Left kidney (tissue), 2 donors: Measurements from ENCODE around the gene DLG5. TPM values are rescaled to one million over a fixed set of nuclear protein-coding genes. Genes with fewer than 3 reads are reported as not detected.
A peak's percentile ranks its signal among the peaks of the same experiment; 100 is the strongest.

Experiments
- DNase-seq: peaks from one replicate; pipeline ENCODE4 v3.0.0-alpha.2; 2013
- polyA plus RNA-seq: library from polyadenylated mRNA; unstranded; fragments of 120-200 nt; gene quantifications from one replicate; pipeline ENCODE4 v1.2.1, GENCODE V29; 2013; ENCODE audit not compliant: insufficient read length

Gene DLG5
- polyA plus RNA-seq, 1 donor, result 51.4 TPM

DNA sequence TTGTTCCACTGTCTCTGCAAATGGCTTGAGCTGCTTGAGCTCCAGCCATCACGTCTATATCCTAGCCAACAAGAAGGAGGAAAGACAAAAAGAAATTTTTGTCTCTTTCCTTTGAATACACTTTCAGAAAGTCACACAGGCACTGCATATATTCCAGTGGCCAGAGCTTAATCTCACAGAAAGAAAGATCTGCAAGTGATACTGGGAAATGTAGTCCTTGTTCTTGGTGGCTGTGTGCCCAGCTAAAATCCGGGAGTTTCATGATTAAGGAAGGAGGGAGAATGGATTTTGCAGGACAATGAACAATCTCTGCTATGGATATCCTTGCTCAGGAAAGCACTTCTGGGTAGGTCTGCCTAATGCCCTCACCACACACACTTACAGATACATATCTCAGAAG lies 19.5 kb upstream of the DLG5 start:
- no peak for DNase-seq

DNA sequence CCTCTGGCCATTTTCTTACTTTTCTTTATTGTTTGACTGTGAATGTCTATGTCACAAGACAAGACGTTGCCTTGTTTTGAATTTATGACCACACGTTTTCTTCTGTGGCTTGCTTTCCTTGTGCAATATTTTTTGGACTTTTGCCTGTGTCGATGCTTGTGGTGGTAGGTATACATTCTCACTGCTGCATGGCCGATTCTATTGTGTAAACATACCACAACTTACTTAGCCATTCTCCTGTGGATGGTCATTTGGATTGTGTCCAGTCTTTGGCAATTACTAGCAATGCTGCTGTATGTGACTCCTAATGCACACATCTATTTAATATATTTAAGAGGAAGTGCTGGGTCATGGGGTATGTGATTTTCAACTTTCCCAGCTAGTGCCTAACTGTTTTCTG lies 18.0 kb upstream of the DLG5 start:
- no peak for DNase-seq

DNA sequence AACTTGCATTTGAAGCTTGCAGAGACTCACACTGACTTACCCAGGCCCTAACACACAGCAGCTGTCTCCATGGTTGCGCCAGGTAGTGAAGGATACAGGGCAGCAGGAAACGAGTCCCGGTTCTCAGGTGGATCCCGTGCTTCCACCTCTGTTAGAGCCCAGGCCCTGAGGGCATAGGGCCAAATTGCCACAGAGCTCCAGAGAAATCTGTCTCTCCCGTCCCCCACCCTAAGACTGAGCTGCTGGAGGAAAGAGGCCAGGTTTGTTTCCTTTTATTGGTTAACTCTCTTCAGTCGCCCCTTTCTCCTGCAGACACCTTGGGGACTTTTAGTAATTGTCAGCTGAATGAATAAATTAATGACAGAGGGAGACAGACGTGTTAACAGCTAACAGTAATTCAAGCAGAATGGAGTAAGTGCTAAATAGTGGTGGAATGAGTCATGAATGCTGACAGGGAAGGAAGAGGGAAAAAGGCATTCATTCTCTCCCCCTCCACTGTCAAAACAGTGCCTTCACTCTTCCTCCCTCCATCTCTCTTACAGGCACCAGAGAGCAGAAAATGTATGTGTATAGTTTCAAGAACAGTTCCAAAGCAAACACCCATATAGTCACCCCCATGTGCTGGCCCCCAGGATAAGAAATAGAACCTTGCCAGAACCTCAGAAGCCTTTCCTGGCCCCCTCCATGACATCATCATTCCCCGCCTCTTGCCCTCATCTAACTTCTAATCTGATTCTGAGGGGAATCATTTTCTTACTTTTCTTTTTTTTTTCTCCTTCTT lies 16.8 kb upstream of the DLG5 start:
- peak; percentile 53 for DNase-seq

DNA sequence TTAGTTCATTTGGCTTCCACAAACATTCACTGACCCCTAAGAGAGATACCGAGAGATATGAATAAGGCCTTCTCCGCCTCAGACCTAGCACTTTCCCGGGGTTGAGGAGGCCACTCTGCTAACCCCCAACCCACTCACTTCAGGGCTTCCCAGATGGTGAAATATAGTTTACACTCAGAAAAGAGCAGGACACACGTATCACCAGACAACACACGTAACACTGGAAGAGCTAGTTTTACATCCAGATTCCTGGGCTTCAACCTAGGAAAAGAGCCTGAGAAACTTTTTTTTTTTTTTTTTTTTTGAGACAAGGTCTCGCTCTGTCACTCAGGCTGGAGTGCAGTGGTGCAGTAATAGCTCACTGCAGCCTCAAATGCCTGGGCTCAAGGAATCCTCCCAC lies 15.2 kb upstream of the DLG5 start:
- no peak for DNase-seq

DNA sequence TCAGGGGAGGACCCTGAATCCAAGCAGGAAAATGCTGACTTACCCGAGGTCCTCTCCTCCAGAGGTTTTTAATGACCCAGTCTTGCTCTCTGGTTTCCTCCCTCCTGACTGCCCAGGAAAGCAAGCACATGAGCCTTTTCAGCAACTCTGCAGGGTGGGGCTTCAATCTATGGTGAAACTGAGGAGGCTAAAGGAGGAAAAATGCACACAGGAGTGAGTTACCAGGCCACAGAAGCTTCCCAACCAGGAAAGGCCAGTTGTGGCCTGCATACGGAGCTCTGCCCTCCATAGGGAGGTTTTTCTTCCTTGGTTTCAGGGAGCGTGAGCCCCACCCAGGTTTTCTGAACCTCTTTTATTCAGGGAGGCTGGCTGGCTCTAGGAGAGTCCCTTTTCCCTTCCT lies 14.1 kb upstream of the DLG5 start:
- no peak for DNase-seq

DNA sequence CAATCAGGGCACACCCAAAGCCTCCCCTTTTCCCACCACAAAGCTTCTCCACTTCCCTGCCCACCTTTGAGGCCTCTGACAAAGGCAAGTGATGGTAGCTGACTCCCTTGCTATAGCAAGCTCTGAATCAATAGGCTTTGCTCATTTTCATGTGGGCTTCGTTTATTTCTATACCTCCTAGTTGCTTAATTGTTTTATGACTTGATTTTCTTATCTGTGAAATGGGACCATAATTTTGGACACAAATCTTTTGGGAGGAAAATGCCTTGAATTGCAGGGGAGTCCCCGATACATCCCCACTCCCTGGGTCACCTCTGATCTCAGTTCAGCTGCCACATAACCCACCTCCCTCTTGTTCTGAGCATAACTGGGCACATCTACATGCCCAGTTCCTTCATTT lies 13.7 kb upstream of the DLG5 start:
- no peak for DNase-seq

DNA sequence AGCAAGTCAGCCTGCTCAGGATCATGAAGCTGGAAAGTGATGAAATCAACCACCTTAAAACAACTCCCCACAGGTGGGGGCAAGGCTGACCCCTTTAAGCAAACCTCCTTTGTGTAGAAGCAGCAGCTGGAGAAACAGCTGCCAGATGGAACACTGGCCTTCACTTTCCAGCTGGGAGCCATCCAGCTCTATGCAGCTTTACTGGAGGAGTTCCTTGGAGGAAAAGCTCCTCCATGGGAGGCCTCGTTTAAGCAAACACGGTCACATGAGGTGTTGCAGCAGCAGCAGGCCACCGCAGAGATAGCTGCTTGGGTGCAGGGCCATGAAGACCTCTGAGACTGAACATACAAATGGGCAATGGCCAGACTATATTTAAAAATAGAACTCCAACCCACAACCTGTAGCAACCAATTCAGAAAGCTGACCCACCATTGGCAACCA lies 13.0 kb upstream of the DLG5 start:
- peak; percentile 74 for DNase-seq

DNA sequence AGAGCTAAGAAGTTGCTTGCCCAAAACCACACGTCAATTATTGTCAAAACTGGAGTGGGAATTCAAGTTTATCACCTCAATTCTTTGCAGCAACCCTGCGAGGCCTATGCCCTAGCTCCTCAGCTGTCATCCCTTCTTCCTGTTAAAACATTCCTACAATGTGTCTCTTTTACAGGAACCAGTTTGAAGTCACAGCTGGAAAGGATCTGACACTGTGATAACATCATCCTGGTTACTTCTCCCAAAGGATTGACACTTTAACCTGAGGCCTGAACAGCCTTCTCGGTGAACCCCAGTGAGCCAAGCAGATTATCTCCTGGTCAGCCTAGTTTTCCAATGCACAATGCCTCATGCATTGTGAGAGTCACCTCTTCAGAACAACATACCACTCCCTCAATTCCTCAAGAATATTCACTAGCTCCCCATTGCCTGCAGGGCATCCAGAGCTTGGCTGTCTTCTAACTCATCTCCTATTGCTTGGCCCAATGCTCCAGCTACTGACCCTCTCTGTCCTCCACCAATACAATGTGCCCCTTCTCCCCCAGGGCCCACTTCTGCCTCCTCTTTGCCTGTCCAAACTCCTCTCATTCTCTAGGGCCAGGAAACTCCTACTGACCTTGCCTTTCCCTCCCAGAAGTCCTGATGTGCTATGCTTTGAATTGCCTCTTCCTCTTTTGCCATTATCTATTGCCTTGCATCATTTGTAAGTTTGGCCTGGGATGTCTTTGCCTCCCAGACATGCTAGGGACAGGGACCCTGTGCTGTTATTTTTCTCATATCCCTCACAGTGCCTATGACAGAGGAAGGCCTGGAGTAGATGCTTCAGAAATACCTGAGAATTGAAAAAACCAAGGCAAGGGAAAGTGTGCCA lies 10.4 kb upstream of the DLG5 start:
- no peak for DNase-seq

DNA sequence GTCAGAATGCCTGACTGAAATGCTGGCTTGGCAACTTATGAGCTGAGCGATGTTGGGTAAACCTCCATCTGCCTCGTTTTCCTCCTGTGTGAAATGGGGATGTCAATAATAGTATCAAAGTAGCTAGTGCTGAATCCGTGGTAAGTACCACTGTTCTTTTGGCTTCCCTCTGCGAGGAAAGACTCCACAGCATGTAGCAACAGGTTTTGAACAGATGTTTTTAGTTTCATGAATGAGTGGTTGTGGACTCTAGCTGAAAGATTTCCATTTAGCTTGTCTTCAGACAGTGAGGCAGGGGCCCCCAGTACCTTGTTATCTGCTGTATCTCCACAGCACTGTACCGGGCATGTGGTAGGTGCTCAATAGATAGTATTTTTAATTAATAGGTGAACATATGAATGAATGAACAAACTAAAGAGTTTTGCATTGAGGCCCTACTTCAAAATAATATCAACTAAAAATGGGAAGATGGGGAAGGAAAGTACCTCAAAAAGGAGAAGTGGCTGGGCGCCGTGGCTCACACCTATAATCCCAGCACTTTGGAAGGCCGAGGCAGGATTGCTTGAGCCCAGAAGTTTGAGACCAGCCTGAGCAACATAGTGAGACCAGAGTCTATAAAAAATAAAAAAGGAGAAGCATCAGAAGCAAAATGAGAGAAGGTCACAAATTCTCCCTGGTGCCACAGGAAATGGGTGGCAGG lies 5.6 kb upstream of the DLG5 start:
- no peak for DNase-seq

DNA sequence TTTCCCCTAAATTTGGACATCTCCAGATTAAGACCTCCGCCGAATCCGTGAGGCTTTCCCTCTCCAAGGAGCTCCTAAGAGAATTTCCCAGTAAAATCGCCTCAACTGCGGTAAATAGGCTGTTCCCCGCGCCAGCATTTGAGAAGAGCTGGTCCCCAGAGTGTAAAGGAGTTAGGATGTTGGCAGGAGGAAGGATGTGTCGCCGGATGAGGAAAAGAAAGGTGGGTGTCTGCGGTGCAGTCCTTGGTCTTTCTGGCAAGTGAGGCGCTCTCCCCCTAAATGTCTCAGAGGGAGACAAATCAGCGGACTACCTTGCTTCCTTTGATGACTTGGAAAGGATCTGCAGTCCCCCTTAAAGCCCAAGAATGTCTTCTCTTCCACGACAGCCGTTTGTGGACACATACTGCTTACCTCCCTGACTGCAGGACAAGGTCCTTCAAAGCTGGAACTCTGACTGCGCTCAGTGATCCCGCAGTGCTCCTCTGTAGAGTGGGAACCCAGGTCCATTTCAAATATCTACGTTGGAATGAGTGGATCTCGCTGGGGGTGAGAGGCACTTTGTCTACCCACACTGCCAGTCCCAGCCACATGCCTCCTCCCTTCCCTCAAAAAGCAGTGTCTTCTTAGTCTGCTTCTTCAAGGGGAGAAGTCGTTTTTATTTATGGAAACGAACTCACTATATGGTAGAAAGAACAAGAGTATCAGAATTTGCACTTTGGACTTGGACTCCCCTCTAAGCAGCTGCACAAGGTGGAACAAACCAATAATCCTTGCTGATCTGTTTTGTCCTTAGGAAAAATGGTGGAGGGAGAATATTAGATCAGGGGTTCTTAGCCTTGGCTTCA lies 1.1 kb upstream of the DLG5 start:
- no peak for DNase-seq

DNA sequence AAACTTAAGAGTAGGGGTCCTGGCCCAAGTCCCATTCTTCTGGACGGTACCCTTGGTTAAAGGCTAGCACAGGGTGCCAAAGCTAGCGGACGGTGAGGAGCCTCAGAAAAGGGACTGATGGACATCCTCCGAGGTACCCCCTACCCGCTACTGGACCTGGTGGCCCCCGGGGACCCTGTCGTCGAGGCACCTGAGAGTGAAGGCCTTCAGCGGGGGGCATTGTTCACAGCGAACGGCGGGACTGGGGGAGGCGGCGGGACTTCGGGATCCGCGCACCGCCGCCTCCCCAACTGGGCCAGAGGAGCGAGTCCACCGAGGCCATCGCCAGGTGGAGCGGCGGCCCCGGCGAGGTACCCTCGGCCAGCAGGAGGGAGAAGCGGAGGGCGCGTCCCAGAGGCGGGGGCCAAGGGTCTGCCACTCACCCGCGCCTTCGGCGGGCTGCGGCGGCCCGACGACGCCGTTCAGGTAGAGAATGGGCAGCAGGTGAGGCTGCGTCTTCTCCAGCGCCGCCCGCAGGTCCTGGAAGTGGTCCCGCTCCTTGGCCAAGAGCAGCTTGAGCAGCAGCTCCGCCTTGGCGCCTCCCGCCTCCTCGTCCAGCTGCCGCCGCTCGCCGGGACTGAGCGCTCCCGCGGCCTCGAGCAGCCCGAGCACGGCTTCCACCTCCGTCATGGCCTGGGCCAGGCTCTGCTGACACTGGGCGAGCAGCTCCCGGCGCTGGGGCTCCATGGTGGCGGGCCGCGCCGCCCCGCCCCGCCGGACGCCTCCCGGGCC lies 575 bp downstream of the DLG5 start:
- DNase-seq, result no peak

DNA sequence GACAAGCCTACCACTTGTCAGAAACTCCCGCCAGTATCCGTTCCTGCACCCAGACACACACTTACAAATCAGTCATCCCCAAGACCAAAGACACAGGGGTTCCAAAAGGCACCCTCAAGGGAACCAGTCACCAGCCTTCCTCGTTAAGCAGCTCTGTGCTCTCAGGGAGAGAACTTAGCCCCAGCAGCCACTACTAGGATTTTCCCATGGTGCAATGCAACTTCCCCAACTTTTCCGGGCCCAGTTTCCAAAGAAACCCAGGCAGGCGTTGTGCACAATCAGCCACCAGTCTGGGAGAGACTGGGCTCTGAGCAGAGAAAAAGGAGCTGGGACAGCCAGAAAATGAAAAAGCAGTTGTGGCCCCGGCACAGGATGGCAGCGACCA lies 1.2 kb downstream of the DLG5 start:
- no peak for DNase-seq

DNA sequence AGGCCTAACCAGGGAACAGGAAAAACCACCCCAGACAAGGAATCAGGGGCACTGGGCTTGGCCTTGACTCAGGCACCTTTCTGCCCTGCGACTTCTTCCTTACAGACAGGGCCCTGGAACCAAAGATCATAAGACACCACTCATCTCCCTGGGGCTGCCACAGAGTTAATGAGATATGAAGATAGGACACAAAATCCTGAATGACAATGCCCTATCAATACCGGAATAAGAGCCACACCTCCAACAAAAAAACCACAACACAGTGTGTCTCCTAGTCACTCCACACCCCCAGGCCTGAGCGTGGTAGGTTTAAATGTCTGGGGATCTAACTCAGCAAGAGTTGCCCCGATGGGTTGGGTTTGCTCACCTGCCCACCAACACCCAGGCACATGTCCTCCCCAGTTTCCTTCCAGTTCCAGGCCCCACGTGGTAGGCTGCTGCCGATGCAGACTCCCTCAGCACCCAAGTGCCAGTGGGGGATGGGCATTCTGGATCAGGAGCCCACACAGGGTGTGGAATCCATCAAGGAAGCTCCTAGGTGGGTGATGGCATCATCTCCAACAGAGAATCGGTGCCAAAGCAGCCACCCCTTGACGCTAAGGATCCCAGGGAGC lies 3.9 kb downstream of the DLG5 start:
- DNase-seq, result no peak

DNA sequence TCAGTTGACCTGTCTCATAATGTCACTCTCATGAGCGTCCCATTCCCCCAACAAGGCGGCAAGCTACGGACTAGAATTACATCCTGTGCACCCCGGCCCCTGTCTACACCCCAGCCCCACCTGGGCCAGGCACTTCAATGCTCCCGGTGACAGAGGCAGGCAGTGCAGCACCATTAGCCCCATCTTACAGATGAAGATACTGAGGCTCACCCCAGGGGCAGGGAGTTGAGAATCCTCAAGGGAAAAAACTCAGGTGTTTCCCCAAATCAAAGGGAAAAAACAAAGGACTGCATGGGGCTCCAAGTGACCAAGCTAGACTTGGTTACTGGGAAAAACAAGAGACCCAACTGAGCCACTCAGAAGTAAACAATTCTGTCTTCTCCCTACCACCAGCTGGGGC lies 4.5 kb downstream of the DLG5 start:
- no peak for DNase-seq

DNA sequence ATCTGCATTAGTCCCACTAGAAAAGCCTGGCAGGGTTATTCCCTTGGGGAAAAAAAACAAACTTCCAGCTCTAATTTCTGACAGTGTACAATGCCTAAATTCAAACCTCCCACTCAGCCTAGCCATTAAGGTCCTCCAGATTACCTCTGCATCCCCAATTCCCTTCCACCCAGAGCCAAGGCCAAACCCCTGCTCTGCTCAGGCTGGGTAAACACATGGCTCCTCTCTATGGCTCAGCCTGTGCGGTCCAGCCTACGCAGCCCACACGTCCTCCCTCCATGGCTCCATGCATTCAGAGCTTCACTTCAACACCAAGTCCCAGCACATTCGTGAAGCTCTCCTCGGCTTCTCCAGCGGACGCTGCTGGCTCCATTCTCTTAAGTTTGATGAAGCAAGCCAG lies 5.2 kb downstream of the DLG5 start:
- DNase-seq, result no peak

DNA sequence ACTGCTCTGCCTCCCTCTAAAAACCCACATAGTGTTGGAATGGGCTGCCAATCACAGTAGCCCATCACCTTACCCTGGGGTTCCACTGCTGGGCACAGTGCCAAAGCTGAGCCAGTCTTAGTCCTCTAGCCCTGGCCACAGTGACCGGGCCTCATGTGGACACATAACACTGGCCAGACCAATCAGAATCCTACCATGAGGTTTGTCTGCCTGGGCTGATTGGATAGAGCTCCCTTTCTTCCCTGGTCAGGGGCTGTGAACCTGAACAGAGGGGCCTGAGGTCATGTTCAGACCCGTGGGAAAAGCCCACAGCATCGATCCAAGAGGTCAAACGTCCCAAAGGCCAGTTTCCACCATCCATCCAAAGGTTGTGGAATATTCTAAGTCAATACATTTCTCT lies 6.1 kb downstream of the DLG5 start:
- no peak for DNase-seq

DNA sequence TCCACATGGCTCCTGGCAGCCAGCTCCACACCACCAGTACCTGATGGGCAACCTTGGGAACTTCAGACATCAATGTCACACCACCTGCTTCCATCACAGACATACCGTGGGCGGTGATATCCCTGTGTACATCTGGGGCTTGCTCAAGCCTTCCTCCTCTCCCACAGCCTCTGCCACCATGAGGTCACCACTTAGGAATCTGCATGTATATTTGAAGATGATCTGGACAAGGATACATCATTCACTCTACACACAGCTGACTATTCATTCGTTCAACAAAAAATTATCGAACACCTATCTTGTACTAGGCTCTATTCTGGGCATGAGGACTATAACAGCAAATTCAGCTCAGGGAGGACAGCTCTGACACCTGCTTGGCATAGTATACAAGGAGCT lies 6.8 kb downstream of the DLG5 start:
- DNase-seq, result no peak

DNA sequence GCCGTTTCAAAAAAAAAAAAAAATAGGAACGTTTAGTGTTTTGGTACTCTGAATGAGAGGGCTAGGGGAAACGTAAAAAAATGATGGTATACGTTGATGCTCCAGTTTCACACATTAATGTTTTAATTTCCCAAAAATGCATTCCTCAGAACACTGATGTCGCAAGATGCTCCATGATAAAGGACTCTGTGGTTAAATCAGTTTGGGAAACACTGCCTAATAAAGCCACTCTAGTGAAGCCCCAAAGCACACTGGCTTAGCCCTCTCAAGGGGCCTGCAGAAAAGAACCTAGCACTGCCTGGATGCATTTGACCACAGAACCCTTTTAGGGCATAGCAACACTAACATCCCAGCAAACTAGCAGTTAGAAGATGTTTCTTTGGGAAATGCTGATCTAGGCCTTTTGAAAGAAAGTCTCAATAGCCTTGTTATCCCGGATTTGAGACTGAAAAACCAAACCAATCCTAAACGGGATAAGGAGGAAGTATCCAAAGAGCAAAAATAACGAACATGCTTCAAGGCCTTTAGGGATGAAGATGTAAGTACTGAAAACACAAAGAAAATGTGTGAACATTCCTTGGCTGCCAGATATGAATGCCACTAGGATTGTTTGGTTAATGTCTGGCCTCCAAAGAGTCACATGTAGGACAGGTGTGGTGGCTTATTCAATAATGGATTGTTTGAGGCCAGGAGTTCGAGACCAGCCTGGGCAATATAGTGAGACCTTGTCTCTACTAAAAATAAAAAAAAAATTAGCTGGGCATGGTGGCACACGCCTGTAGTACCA lies 11.0 kb downstream of the DLG5 start:
- DNase-seq, result no peak

DNA sequence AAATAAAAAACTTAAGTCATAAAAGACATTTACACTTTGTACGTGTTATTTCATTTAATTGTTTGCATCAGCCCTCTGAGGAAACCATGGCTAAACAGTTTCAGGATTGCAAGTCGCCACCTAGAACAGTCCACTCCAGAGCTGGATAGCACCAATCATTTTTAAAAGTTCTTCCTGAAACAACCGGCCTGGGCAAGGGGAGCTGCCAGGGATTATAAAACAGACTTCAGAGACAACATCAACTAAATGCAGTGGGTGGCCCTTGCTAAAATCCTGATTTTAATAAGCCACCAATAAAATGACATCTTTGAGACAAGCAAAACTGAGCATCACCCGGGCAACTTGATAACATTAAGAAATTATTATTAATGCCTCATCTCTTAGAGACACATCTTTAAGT lies 13.5 kb downstream of the DLG5 start:
- no peak for DNase-seq

DNA sequence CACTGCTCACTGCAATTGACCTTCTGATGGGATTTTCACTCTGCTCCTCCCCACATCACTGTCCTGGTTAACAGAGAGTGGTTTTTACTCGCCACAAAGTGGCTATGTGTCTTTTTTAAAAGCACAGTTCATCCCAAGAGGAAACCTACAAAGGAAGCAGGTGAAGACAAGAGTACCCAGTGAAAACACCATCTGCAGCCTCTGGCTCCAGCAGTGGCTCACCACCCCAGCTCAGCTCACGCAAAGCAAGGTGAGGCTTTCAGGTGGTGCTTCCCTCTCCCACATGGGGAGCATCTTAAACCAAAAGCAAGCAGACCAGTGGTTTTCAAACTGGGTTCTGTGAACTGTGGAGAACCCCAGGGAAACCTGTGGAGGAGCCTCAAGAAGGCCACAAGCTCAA lies 14.0 kb downstream of the DLG5 start:
- no peak for DNase-seq
